Embryonic facial prominence (tissue), 1 donor: Measurements from ENCODE around the gene RIMBP3B.
"Not testable (repeated sequence)": the region's sequence is repeated elsewhere in the genome, so short reads cannot be mapped to it uniquely, and the experiment has no call there.

Experiments used
- DNase-seq: peaks from one replicate; pipeline ENCODE4 v3.0.0-alpha.2; 2016; ENCODE audit errors: extremely low spot score

The RIMBP3B gene, protein sequence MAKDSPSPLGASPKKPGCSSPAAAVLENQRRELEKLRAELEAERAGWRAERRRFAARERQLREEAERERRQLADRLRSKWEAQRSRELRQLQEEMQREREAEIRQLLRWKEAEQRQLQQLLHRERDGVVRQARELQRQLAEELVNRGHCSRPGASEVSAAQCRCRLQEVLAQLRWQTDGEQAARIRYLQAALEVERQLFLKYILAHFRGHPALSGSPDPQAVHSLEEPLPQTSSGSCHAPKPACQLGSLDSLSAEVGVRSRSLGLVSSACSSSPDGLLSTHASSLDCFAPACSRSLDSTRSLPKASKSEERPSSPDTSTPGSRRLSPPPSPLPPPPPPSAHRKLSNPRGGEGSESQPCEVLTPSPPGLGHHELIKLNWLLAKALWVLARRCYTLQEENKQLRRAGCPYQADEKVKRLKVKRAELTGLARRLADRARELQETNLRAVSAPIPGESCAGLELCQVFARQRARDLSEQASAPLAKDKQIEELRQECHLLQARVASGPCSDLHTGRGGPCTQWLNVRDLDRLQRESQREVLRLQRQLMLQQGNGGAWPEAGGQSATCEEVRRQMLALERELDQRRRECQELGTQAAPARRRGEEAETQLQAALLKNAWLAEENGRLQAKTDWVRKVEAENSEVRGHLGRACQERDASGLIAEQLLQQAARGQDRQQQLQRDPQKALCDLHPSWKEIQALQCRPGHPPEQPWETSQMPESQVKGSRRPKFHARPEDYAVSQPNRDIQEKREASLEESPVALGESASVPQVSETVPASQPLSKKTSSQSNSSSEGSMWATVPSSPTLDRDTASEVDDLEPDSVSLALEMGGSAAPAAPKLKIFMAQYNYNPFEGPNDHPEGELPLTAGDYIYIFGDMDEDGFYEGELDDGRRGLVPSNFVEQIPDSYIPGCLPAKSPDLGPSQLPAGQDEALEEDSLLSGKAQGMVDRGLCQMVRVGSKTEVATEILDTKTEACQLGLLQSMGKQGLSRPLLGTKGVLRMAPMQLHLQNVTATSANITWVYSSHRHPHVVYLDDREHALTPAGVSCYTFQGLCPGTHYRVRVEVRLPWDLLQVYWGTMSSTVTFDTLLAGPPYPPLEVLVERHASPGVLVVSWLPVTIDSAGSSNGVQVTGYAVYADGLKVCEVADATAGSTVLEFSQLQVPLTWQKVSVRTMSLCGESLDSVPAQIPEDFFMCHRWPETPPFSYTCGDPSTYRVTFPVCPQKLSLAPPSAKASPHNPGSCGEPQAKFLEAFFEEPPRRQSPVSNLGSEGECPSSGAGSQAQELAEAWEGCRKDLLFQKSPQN (N-terminal part only)

DNA sequence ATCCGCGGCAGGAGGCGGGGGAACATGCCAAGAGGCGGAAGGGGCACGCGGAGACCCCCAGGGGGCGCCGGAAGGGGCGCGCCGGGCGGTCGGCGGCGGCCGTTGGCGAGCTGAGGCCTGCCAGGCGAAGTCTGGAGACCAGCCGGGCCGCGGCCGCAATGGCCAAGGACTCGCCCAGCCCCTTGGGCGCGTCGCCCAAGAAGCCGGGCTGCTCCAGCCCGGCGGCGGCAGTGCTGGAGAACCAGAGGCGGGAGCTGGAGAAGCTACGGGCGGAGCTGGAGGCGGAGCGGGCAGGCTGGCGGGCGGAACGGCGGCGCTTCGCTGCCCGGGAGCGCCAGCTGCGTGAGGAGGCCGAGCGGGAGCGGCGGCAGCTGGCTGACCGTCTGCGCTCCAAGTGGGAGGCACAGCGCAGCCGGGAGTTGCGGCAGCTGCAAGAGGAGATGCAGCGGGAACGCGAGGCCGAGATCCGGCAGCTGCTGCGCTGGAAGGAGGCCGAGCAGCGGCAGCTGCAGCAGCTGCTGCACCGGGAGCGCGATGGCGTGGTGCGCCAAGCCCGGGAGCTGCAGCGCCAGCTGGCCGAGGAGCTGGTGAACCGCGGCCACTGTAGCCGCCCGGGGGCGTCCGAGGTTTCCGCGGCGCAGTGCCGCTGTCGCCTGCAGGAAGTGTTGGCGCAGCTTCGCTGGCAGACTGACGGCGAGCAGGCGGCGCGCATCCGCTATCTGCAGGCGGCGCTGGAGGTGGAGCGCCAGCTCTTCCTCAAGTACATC, at the start of gene RIMBP3B:
Gene RIMBP3B, plus strand, starts transcription at position 51 of the 767 bp plus-strand sequence. Its CDS starts 108 bp downstream, at position 159.
- DNase-seq: not testable (repeated sequence)

DNA sequence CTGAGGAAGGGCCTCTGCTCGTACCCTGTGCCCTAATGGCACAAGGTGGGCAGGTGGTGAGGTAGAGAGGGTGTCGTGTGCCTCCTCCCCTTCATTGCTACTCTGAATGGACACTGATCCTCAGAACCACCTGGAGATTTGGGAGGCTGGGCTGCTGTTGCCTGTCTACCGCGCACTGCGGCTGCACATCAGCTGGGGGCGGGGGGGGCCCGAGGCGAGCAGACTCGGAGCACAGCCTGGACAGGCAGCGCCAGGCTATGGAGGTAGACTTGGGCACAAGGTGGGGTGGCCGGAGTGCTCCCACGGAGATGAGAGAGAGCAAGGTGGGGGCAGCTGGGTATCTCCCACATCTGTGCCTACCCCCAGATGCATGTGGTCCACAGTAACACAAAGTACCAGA, 26.0 kb upstream of the RIMBP3B start:
- not testable (repeated sequence) for DNase-seq

DNA sequence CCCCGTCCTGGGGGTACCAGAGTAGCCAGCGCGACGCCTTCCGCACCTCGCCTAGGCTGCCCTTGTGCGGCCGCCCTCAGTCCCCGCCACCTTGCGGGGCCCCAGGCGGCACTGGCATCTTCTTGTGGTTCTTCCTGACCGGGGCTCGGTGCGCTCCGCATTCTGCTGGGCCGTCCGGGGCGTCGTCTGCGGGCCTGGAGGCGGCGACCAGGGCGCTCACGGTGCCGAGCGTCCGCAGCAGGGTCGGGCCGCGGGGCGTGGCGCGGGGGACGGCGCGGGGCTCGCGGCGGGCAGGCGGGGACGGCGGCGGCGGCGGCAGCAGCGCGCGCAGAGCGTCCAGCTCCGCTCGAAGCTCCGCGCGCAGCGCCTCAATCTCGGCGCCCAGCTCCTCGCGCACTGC, 23.0 kb upstream of the RIMBP3B start:
- not testable (repeated sequence) for DNase-seq

DNA sequence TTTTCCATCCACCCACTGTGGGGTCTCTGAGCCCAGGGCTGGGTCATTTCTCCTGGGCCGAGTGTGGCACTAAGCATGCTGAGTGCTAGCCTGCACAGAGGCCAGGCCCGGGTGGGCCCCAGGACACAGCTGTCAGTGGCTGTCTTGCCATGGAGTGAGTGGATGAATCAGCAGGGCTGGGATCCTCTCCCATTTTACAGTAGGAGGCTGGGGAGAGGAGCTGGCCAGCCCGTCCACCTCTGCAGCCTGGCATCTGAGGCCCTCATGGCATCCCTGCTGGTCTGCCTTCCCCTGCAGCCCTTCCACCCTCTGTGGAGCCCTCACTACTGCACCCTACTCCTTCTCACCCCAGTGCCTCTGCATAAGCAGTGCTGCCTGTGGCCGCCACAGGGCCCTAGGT, 21.1 kb upstream of the RIMBP3B start:
- DNase-seq: not testable (repeated sequence)

DNA sequence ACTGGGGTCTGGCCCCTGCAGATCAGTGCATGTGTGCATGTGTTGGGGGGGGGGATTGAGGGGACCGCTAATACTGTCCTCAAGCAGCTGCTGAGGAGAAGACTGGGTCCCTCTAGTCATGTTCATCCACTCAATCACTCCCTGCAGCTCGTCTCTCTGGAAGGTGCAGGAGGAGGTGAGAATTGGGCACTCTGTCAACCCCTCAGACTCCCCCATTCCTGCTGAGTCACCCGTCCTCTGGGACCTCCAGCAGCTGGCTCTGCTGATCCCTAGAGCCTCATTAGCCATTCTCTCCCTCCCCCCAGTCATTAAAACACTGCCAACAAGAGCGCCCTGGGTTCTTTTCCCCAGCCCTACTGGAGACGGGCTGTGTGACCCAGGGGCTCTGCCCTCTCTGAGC, 20.5 kb upstream of the RIMBP3B start:
- DNase-seq: not testable (repeated sequence)

DNA sequence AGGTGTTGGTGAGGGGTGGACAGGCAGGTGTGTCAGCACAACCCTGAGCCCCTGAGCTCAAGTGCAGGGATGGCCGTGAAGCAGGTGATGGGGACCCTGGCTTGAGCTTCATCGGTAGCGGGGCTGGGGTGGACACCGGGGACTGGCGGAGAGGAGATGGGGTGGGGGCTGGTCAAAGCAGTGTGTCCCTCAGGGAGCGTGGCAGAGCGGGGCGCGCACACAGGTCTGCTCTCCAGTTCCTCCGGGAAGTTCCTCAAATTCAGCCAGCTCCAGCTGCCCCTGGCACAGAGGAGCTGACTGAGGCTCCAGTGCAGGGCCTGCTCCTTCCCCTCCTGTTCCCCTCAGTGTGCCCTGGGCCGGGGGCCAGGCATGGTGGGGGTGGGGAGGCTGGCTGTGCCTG, 19.7 kb upstream of the RIMBP3B start:
- not testable (repeated sequence) for DNase-seq

DNA sequence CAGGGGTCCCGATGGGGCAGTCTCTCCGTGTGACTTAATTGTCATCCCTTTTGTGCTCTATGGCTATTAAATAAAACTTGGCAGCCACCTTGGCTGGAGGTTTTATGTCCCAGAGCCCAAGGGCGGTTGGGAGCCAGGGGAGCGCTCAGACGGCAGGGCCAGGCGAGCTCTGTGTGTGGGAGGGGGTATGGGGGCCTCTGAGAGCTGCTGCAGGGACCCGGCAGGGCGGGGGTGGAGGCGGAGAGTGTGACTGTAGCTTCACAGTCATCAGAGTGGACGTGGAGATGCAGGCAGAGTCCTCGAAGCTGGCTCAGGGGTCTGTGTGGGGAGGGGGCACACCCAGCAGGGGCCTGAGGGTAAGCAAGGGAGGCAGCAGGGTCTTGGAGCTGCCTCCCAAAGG, 19.2 kb upstream of the RIMBP3B start:
- DNase-seq: not testable (repeated sequence)

DNA sequence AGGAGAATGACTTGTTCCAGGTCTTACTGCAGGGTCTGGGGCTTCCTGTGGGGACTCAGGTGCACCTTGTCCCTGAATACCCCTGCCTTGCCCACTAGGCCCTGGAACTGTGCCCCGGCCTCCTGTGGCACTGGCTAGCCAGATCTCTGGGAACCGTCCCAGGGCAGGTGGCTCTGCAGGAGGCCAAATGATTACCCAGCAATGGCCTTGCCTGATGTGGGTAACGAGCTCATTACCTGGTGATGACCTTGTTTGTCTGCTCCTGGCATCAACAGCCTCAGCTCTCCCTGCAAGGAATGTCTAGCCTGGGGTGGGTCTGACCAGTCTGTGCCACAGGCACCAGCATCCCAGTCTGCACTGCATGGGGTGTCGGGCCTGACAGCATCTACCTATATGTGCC, 18.2 kb upstream of the RIMBP3B start:
- DNase-seq: not testable (repeated sequence)

DNA sequence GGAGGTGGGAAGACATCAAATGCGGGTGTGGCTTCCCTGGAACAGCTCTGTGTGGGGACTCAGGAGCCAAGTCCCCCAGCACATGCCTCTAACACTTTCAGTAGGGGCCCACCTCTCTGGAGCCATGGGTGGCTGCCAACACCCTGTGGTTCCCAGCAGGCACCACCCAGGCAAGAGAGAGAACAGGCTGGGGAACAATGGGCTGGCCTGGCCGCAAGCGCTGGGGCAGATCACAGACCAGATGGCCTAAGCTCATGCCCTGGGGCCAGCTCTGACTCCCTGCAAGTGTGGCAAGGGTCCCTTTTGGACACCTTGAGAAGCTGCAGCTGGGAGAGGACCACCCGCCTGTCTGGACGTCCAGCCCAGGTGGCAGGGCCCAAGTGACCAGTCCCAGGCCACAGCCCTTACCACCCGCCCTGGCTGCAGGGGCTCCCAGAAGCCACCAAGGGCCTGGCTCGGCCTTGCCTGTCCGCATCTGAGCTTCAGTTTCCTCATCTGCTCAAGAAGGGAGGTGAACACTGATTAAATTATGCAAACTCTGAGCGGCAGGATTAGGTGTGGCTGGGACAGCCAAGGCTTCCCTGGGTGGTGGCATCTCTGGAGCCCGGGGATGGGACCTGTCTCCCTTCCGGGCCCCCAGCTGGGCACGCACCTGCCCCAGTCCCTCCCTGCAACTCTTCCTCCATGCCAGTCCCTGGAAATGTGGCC, 14.8 kb upstream of the RIMBP3B start:
- not testable (repeated sequence) for DNase-seq

DNA sequence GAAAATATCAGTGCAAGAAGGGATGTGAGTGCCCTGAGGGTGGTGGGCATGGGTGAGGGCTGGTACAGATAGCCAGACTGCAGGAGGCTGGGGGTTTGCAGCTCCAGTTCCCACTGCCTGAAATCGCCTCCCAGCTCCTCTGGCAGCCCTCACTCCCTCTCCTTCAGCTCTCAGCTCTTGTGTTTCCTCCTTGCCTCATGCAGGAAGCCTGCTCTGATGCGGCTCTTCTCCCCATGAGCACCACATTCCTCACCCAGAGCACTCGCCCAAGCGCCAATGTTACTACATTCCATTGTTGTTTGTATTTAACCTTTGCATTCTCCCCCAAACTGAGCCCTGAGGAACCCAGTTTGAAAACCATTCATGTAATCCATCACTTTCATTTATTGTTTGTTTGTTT, 7.7 kb upstream of the RIMBP3B start:
- not testable (repeated sequence) for DNase-seq

DNA sequence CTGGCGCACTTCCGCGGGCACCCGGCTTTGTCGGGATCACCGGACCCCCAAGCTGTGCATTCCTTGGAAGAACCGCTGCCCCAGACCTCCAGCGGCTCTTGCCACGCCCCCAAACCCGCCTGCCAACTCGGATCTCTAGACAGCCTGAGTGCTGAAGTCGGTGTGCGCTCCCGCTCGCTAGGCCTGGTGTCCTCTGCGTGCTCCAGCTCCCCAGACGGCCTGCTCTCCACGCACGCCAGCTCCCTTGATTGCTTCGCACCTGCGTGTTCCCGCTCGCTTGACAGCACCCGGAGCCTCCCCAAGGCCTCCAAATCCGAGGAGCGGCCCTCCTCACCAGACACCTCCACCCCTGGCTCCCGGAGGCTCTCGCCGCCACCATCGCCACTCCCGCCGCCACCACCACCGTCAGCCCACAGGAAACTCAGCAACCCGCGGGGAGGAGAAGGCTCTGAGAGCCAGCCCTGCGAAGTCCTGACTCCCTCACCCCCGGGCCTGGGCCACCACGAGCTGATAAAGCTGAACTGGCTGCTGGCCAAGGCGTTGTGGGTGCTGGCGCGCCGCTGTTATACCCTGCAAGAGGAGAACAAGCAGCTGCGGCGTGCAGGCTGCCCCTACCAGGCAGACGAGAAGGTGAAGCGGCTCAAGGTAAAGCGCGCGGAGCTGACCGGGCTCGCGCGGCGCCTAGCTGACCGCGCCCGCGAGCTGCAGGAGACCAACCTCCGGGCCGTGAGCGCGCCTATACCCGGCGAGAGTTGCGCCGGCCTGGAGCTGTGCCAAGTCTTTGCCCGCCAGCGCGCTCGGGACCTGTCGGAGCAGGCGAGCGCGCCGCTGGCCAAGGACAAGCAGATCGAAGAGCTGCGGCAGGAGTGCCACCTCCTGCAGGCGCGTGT, 1.2 kb downstream of the RIMBP3B start:
- not testable (repeated sequence) for DNase-seq

DNA sequence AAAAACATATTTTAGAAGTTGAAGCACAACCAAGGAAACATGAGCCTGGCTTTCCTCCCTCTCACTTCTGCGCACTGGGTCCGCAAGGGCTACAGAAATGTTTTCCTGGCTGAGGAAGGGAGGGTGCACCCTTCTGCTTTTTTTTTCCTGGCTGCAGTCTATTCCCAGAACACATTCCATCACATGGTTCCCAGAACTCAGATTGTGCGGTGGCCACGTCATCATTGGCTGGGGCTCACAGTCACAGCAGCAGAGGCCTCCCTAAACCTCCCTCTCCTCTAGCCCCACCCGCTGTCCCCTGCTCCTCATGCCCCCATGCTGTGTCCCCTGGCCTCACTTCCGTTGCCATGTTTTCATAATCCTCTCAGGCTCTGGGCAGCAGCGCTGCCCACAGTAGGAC, 5.9 kb downstream of the RIMBP3B start:
- DNase-seq: not testable (repeated sequence)

DNA sequence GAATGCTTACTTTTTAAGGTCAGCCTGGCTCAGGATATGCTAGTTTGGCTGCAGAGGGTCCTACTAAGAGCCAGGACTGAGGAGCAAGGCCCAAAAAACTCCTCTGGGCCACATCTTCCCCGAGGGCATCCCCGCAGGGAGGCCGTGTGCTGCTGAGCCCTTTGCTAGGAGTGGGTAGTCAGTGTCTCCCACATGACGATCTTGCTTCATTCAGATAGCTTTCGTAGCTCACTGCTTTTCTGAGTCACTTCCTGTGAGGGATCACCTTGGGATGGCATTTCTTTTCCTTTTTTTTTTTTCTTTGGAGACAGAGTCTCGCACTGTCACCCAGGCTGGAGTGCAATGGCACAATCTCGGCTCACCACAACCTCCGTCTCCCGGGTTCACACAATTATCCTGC, 6.5 kb downstream of the RIMBP3B start:
- not testable (repeated sequence) for DNase-seq

DNA sequence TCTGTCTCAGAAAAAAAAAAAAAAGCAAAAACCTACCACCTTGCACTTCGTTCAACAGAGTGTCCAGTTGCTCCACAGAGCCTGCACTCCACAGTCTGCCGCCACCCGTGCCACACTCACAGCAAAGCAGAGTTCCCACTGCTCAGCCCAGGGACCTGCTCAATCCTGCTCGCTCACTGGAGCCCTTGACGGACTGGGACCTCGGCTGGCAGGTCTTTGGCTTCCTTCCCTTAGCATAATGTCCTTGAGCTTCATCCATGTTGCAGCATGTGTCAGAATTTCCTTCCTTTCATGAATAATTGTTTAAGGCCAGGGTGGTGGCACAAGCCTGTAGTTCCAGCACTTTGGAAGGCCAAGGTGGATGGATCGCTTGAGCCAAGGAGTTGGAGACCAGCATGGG, 11.1 kb downstream of the RIMBP3B start:
- not testable (repeated sequence) for DNase-seq

DNA sequence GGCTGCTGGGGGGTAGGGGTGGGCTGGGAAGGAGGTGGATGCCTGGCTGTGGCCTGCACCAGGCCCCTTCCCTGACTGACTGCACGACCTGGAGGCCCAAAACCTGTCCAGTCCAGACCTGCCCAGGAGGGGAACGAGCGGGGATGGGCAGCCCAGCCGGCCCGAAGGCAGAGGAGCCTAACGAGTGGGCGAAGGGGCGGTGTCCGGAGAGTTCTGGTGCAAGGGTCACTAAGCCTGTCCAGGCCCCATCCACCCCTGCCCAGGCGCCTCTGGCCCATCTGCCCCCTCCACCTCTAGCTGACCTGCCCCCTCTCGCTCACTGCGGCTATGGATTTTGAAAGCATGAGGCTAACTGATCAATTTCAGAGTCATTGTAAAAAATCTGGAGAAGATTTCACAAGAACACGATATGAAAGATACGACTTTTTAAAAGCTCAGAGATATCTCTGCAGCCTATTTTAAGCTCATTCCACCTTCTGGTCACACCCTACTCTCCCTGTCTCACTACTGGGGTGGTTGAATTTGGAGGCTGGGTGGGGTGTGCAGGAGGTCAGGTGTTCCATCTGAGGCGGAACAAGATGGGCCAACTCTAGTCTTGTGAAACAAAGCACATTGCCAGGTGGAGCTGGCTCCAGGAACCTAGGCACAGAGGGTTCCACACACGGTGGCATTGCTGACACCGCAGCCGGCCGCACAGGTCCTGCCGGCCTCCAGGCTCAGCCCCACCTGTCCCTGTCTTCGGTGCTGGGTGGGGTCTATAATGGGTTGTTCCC, 17.8 kb downstream of the RIMBP3B start:
- DNase-seq: not testable (repeated sequence)

DNA sequence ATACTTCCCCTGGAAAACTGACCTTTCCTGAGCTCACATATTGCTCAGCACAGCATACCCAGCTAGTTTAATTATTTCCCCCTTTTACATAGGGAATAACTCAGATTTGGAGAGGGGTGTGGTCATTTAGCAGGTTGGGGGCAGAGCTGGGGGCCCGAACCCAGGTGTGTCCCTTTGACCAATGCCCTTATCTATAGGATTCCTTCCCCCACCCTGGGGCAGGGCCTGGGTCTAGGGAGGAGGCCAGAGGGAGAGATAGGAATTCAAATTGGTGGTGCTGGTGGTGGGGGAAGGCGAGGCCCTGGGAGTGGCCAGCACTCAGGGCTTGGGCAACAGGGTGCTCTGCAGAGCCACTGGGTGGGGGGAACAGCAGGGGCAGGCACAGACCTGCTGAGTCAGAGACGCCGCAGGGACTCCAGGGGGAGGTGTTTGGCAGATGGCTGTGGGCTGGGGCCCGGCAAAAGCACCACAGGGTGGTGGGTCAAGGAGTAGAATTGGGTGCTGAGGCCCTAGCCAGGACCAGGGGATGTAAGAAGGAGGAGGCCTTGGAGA, 19.3 kb downstream of the RIMBP3B start:
- not testable (repeated sequence) for DNase-seq

DNA sequence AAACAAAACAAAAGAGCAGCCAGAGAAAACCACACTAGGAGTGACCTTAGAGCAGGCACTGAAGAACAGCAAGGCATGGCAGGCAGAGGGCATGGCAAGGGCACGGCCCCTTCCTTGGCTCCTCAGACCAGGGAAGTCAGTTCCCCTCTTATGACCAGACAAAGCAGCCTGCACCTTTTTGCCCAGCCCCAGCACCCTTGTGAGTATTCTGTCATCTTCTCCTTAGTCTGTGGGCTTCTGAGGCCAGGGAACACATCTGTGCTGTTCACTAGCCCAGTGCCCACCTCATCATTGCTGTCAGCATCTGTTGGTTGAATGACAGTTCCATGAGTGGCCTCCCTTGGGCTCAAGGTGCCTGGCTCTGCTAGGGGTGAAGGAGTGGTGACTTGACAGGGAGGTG, 23.6 kb downstream of the RIMBP3B start:
- not testable (repeated sequence) for DNase-seq

DNA sequence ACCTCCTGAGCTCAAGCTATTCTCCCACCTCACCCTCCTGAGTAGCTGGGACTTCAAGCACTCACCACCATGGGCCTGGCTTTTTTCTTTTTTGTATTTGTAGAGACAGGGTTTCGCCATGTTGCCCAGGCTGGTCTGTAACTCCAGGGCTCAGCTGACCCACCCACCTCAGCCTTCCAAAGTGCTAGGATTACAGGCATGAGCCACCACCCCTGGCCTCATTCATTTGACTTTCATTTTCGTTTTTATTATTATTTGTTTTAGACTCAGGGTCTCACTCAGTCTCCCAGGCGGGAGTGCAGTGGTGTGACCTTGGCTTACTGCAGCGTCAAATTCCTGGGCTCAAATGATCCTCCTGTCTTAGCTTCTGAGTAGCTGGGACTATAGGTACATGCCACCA, 24.2 kb downstream of the RIMBP3B start:
- DNase-seq: not testable (repeated sequence)
